HG02623 (cell line): ENCODE measurements around the gene NEK4.

Experiments
- ATAC-seq: cut with Tn5 transposase; IDR thresholded peaks from one replicate; pipeline ENCODE4 v1.9.1; 2021; ENCODE audit warnings: moderate library complexity; ENCODE audit not compliant: unreplicated experiment

Gene NEK4

GRCh38 chr3:52793702-52794611 lies 23.2 kb upstream of the NEK4 start:
- ATAC-seq = no peak

- no peak for ATAC-seq
Measured at GRCh38 chr3:52792961-52793695, 22.4 kb upstream of the NEK4 start.

GRCh38 chr3:52792413-52792812 lies 21.7 kb upstream of the NEK4 start:
- no peak for ATAC-seq

- ATAC-seq = no peak
Measured at GRCh38 chr3:52791928-52792327, 21.2 kb upstream of the NEK4 start.

GRCh38 chr3:52791366-52791765 lies 20.6 kb upstream of the NEK4 start:
- ATAC-seq = no peak

GRCh38 chr3:52790741-52791140 lies 20.0 kb upstream of the NEK4 start:
- no peak for ATAC-seq

- ATAC-seq = no peak
Measured at GRCh38 chr3:52790337-52790736, 19.6 kb upstream of the NEK4 start.

GRCh38 chr3:52789746-52790040 lies 19.0 kb upstream of the NEK4 start:
- ATAC-seq = no peak

- no peak for ATAC-seq
Measured at GRCh38 chr3:52788890-52789745, 18.4 kb upstream of the NEK4 start.

- no peak for ATAC-seq
Measured at GRCh38 chr3:52787672-52788625, 17.2 kb upstream of the NEK4 start.

GRCh38 chr3:52787246-52787645 lies 16.5 kb upstream of the NEK4 start:
- no peak for ATAC-seq

GRCh38 chr3:52786330-52787215 lies 15.8 kb upstream of the NEK4 start:
- no peak for ATAC-seq

- ATAC-seq = no peak
Measured at GRCh38 chr3:52784931-52785590, 14.3 kb upstream of the NEK4 start.

- no peak for ATAC-seq
Measured at GRCh38 chr3:52784021-52784621, 13.4 kb upstream of the NEK4 start.

- ATAC-seq = no peak
Measured at GRCh38 chr3:52783211-52783555, 12.4 kb upstream of the NEK4 start.

- no peak for ATAC-seq
Measured at GRCh38 chr3:52782412-52783210, 11.9 kb upstream of the NEK4 start.

- ATAC-seq = no peak
Measured at GRCh38 chr3:52781741-52782140, 11.0 kb upstream of the NEK4 start.
